Prostate gland (tissue), 2 donors: ENCODE measurements around the gene MCF2L2.

Experiments
- CTCF ChIP-seq, 4 experiments: fragments of 200-600 bp in 2 of 4; fragments of 450-650 bp in 2 of 4; sonication (generic) in 2 of 4; IDR thresholded peaks; 1 replicate in 3 of 4; 2 replicates in 1 of 4; pipeline ENCODE4 v1.5.1; 2016 to 2019; ENCODE audit warnings: antibody characterized with exemption in 4 of 4, mild to moderate bottlenecking in 2 of 4, moderate library complexity in 2 of 4
- POLR2A ChIP-seq: fragments of 450-650 bp; IDR thresholded peaks from one replicate; pipeline ENCODE4 v1.6.1; 2016; ENCODE audit warnings: antibody characterized with exemption, mild to moderate bottlenecking

GRCh38 chr3:183443395-183444385 lies 15.3 kb upstream of the MCF2L2 start:
- TF ChIP-seq CTCF (IDR thresholded peaks at IDR 0.05), result no peak
- no peak for TF ChIP-seq POLR2A
